Panc1 (cell line): ENCODE measurements around the gene C2orf76. TPM values are rescaled to one million over a fixed set of nuclear protein-coding genes. Genes with fewer than 3 reads are reported as not detected.

Source experiments
- ATAC-seq: fragments of 200-7000 bp; cut with Tn5 transposase; 2 replicates; pipeline ENCODE4 v1.9.1; 2020; ENCODE audit warnings: mild to moderate bottlenecking, moderate library complexity
- BruUV-seq: library from RNA; stranded (reverse); fragments of 400-500 nt; replicated peaks from 2 replicates; lab custom pipeline; 2021; lab: Mats Ljungman, UMichigan
- CTCF ChIA-PET: fragments of 300-600 bp; sonication (Branson Sonifier 250); formaldehyde crosslinking; loops from one replicate; lab custom pipeline; 2022; ENCODE audit warnings: antibody characterized with exemption; lab: Charles Lee
- POLR2A ChIA-PET: fragments of 300-600 bp; sonication (Branson Sonifier 250); formaldehyde crosslinking; loops from one replicate; lab custom pipeline; 2022; ENCODE audit warnings: antibody characterized with exemption; lab: Charles Lee
- DNase-seq: peaks from one replicate; pipeline ENCODE4 v3.0.0-alpha.2; 2010; ENCODE audit warnings: low read depth, low spot score
- H3K27ac ChIP-seq: 2 replicates; pipeline ENCODE4 v1.5.1; 2011; ENCODE audit warnings: mild to moderate bottlenecking, low read length, inconsistent platforms
- H3K27me3 ChIP-seq: fragments of 200-500 bp; sonication (Bioruptor generic); 2 replicates; pipeline ENCODE4 v1.6.0; 2014; ENCODE audit warnings: low read length, inconsistent platforms; ENCODE audit not compliant: control insufficient read depth, insufficient read depth
- H3K36me3 ChIP-seq: fragments of 200-500 bp; sonication (Bioruptor generic); 2 replicates; pipeline ENCODE4 v1.5.1; 2014; ENCODE audit warnings: inconsistent platforms, mild to moderate bottlenecking, low read length, moderate library complexity; ENCODE audit not compliant: control insufficient read depth, insufficient read depth
- H3K4me1 ChIP-seq: 2 replicates; pipeline ENCODE4 v1.5.1; 2011; ENCODE audit warnings: inconsistent platforms, mild to moderate bottlenecking, low read length, moderate library complexity; ENCODE audit not compliant: control insufficient read depth, insufficient read depth
- H3K4me3 ChIP-seq, 2 experiments: 2 replicates each; pipeline ENCODE4 v1.5.1; 2011 to 2012; ENCODE audit warnings: low read depth in 2 of 2, low read length in 2 of 2, mild to moderate bottlenecking in 2 of 2, inconsistent platforms in 1 of 2, moderate library complexity in 1 of 2
- H3K9me3 ChIP-seq: fragments of 200-500 bp; sonication (Bioruptor generic); 2 replicates; pipeline ENCODE4 v1.5.1; 2014; ENCODE audit warnings: low read depth, mild to moderate bottlenecking, inconsistent platforms, low read length, moderate library complexity; ENCODE audit not compliant: control insufficient read depth, insufficient read depth
- CTCF ChIP-seq: fragments of 450-650 bp; IDR thresholded peaks from 2 replicates; pipeline ENCODE4 v1.5.1; 2017; ENCODE audit warnings: mild to moderate bottlenecking
- POLR2AphosphoS5 ChIP-seq: IDR thresholded peaks from 2 replicates; pipeline ENCODE4 v1.6.1; 2012; ENCODE audit warnings: mild to moderate bottlenecking, low read depth, low read length, moderate library complexity
- REST ChIP-seq, 2 experiments: IDR thresholded peaks; 2 replicates each; pipeline ENCODE4 v1.6.1; 2011 to 2012; ENCODE audit warnings: low read depth in 2 of 2, control low read depth in 1 of 2, low read length in 1 of 2, mild to moderate bottlenecking in 1 of 2, moderate library complexity in 1 of 2; ENCODE audit not compliant: insufficient read depth in 1 of 2
- SIN3A ChIP-seq: IDR thresholded peaks from 2 replicates; pipeline ENCODE4 v1.6.1; 2012; ENCODE audit warnings: low read depth, mild to moderate bottlenecking, low read length, moderate library complexity, borderline replicate concordance; ENCODE audit not compliant: insufficient read depth
- TCF7L2 ChIP-seq: IDR thresholded peaks from 2 replicates; pipeline ENCODE4 v1.6.1; 2011; ENCODE audit warnings: mild to moderate bottlenecking, low read depth, low read length, inconsistent platforms
- in situ Hi-C: cut with HindIII; loops from 2 replicates; pipeline ENCODE4 v1.10.0; 2016; ENCODE audit warnings: low sequenced_read_pairs, low pct_unique_long_range_greater_than_20kb
- intact Hi-C: fragments of 100-400 bp; cut with micrococcal nuclease; formaldehyde crosslinking; loops from one replicate; pipeline ENCODE4 v1.10.0; 2022; ENCODE audit not compliant: unreplicated experiment
- total RNA-seq: library from RNA; stranded (reverse); gene quantifications from one replicate; pipeline ENCODE4 v1.2.1, GENCODE V29; 2021; ENCODE audit not compliant: unreplicated experiment

Gene C2orf76
- total RNA-seq, 1 experiment from 2014 or later: 22.7 TPM

GRCh38 chr2:119384971-119385370 is 18.3 kb upstream of the C2orf76 start:
- no peak for DNase-seq
- in situ Hi-C loops: no loop called here
- Histone ChIP-seq H3K9me3 (no peaks in the 10 kb centered on the region), H3K27me3 (no peaks in the 10 kb centered on the region), H3K4me3 (no peak overlapping the region), H3K4me1 (no peaks in the 10 kb centered on the region), H3K27ac (no peak overlapping the region), H3K36me3 (no peaks in the 10 kb centered on the region)
- ATAC-seq: no peak
- TF ChIP-seq REST (IDR thresholded peaks at IDR 0.05; ENCODE audit: insufficient read depth in 1 of 2, low read depth in 2 of 2, low read length in 1 of 2): no peak
- TF ChIP-seq POLR2AphosphoS5: no peak
- TF ChIP-seq TCF7L2: no peak
- no peak for TF ChIP-seq SIN3A
- TF ChIP-seq CTCF: no peak
- BruUV-seq: no TSS peak
- ChIA-PET CTCF (no interaction called here), POLR2A (no interaction called here)
- intact Hi-C loops: no loop called here

GRCh38 chr2:119383410-119384140 is 16.9 kb upstream of the C2orf76 start:
- Histone ChIP-seq H3K27ac (no peak overlapping the region), H3K4me1 (no peaks in the 10 kb centered on the region), H3K27me3 (no peaks in the 10 kb centered on the region), H3K36me3 (no peaks in the 10 kb centered on the region), H3K9me3 (no peaks in the 10 kb centered on the region), H3K4me3 (no peak overlapping the region)
- ChIA-PET CTCF (no interaction called here), POLR2A (interaction anchor here (0.6 kb wide), 1 partner anchor 539 kb away, joined by 3 read pairs; no protein-coding TSS in a partner anchor)
- intact Hi-C loops: no loop called here
- DNase-seq: no peak
- TF ChIP-seq CTCF: no peak
- in situ Hi-C loops: no loop called here
- ATAC-seq: no peak
- no TSS peak for BruUV-seq
